Liver (tissue), 9 donors: Measurements from ENCODE around the gene CASQ1. TPM values are rescaled to one million over a fixed set of nuclear protein-coding genes. Genes with fewer than 3 reads are reported as not detected.
A peak's percentile ranks its signal among the peaks of the same experiment; 100 is the strongest.

Source experiments
- DNase-seq: peaks from one replicate; pipeline ENCODE4 v3.0.0-alpha.2; 2017; ENCODE audit warnings: low spot score
- H3K27ac ChIP-seq, 2 donors: one replicate each; pipeline ENCODE4 v1.7.0; 2013; ENCODE audit warnings: inconsistent platforms in 2 of 2, low read length in 2 of 2, control low read depth in 1 of 2, low read depth in 1 of 2, mild to moderate bottlenecking in 1 of 2
- H3K27me3 ChIP-seq, 4 donors: one replicate each; pipeline versions ENCODE4 v1.6.1 to v1.7.0; 2013; ENCODE audit warnings: low read length in 3 of 4, inconsistent platforms in 1 of 4, mild to moderate bottlenecking in 1 of 4, moderate library complexity in 1 of 4; ENCODE audit not compliant: control insufficient read depth in 4 of 4, insufficient read depth in 4 of 4
- H3K36me3 ChIP-seq, 4 donors: one replicate each; pipeline versions ENCODE4 v1.6.1 to v1.7.0; 2013; ENCODE audit warnings: low read length in 3 of 4, mild to moderate bottlenecking in 3 of 4, low read depth in 1 of 4, moderate library complexity in 1 of 4; ENCODE audit not compliant: control insufficient read depth in 4 of 4, insufficient read depth in 3 of 4
- H3K4me1 ChIP-seq, 4 donors: one replicate each; pipeline versions ENCODE4 v1.6.1 to v1.7.0; 2013; ENCODE audit warnings: low read length in 3 of 4, mild to moderate bottlenecking in 3 of 4, moderate library complexity in 1 of 4; ENCODE audit not compliant: control insufficient read depth in 4 of 4, insufficient read depth in 4 of 4
- H3K4me3 ChIP-seq, 3 donors: one replicate each; pipeline versions ENCODE4 v1.6.1 to v1.7.0; 2013; ENCODE audit warnings: low read length in 3 of 3, control low read depth in 1 of 3, low read depth in 1 of 3, mild to moderate bottlenecking in 1 of 3
- H3K9ac ChIP-seq, 2 donors: one replicate each; pipeline ENCODE4 v1.7.0; 2013; ENCODE audit warnings: low read length in 2 of 2, mild to moderate bottlenecking in 2 of 2, moderate library complexity in 2 of 2, control low read depth in 1 of 2, low read depth in 1 of 2
- H3K9me3 ChIP-seq, 4 donors: one replicate each; pipeline versions ENCODE4 v1.6.1 to v1.7.0; 2013; ENCODE audit warnings: low read length in 3 of 4; ENCODE audit not compliant: control insufficient read depth in 4 of 4
- EGR1 ChIP-seq, 2 donors: IDR thresholded peaks; 2 replicates each; pipeline ENCODE4 v1.6.1; 2016 to 2018; ENCODE audit warnings: antibody characterized with exemption in 2 of 2, low read depth in 2 of 2
- FOXA1 ChIP-seq: IDR thresholded peaks from 2 replicates; pipeline ENCODE4 v1.6.1; 2016; ENCODE audit warnings: antibody characterized with exemption
- FOXA2 ChIP-seq: IDR thresholded peaks from 2 replicates; pipeline ENCODE4 v1.6.1; 2016; ENCODE audit warnings: antibody characterized with exemption
- GABPA ChIP-seq, 2 donors: IDR thresholded peaks in 1 of 2; conservative IDR thresholded peaks in 1 of 2; 2 replicates each; pipeline ENCODE4 v1.6.1; 2016; ENCODE audit warnings: antibody characterized with exemption in 2 of 2, mild to moderate bottlenecking in 1 of 2, moderate library complexity in 1 of 2
- HNF4A ChIP-seq, 2 donors: conservative IDR thresholded peaks; 2 replicates each; pipeline ENCODE4 v1.6.1; 2016; ENCODE audit warnings: antibody characterized with exemption in 2 of 2, mild to moderate bottlenecking in 2 of 2
- HNF4G ChIP-seq: IDR thresholded peaks from 2 replicates; pipeline ENCODE4 v1.6.1; 2016; ENCODE audit warnings: antibody characterized with exemption
- JUND ChIP-seq, 2 donors: IDR thresholded peaks; 2 replicates each; pipeline ENCODE4 v1.6.1; 2016; ENCODE audit warnings: antibody characterized with exemption in 2 of 2
- NR2F2 ChIP-seq: IDR thresholded peaks from 2 replicates; pipeline ENCODE4 v1.6.1; 2016; ENCODE audit warnings: antibody characterized with exemption
- RAD21 ChIP-seq, 2 donors: IDR thresholded peaks; 2 replicates each; pipeline ENCODE4 v1.6.1; 2016; ENCODE audit warnings: antibody characterized with exemption in 2 of 2, mild to moderate bottlenecking in 2 of 2
- RXRA ChIP-seq, 2 donors: IDR thresholded peaks; 2 replicates each; pipeline ENCODE4 v1.6.1; 2017 to 2018; ENCODE audit warnings: antibody characterized with exemption in 2 of 2, mild to moderate bottlenecking in 1 of 2
- SP1 ChIP-seq: IDR thresholded peaks from 2 replicates; pipeline ENCODE4 v1.6.1; 2018; ENCODE audit warnings: antibody characterized with exemption, mild to moderate bottlenecking
- TAF1 ChIP-seq: conservative IDR thresholded peaks from 2 replicates; pipeline ENCODE4 v1.6.1; 2016; ENCODE audit warnings: antibody characterized with exemption, mild to moderate bottlenecking
- YY1 ChIP-seq: IDR thresholded peaks from 2 replicates; pipeline ENCODE4 v1.6.1; 2016; ENCODE audit warnings: antibody characterized with exemption, mild to moderate bottlenecking
- WGBS: extraction: QIAGEN DNeasy Blood & Tissue Kit; methylation state at CpG from one replicate; pipeline ENCODE4 v1.1.7; 2013; 5-methylcytosine and 5-hydroxymethylcytosine counted together
- polyA plus RNA-seq, 2 donors: library from polyadenylated mRNA; stranded (reverse) in 1 of 2; unstranded in 1 of 2; fragments of 200-250 nt in 1 of 2; fragments of >200 nt in 1 of 2; fragmentation: Nextera tagmentation in 1 of 2; extraction: Ambion mirVana in 1 of 2; gene quantifications; one replicate each; pipeline versions ENCODE4 v1.2.1 to v1.2.3, GENCODE V29; 2013 to 2015
- total RNA-seq, 2 donors: library from RNA; depleted of rRNA; stranded (reverse); fragments of >200 nt; gene quantifications; one replicate each; pipeline ENCODE4 v1.2.3, GENCODE V29; 2014
- TF ChIP-seq, protein P1 (sequence below): IDR thresholded peaks from 2 replicates; pipeline ENCODE4 v1.6.1; 2016; ENCODE audit warnings: antibody characterized with exemption, mild to moderate bottlenecking
- TF ChIP-seq, protein P2 (sequence below): IDR thresholded peaks from 2 replicates; pipeline ENCODE4 v1.6.1; 2016; ENCODE audit warnings: antibody characterized with exemption
- TF ChIP-seq, protein P3 (sequence below): IDR thresholded peaks from 2 replicates; pipeline ENCODE4 v1.6.1; 2016; ENCODE audit warnings: antibody characterized with exemption
- TF ChIP-seq, protein P4 (sequence below): fragments of 150-350 bp; IDR thresholded peaks from 2 replicates; pipeline ENCODE4 v1.5.1; 2017; ENCODE audit warnings: improper control_type of control experiment, low read depth, low read length; ENCODE audit not compliant: missing input control
- donor health status: healthy.
- donor health status: healthy.
- donor health status: healthy.
- donor health status: healthy.
- donor health status: healthy.

CASQ1 gene
- total and polyA plus RNA-seq, 4 donors, result not detected

DNA sequence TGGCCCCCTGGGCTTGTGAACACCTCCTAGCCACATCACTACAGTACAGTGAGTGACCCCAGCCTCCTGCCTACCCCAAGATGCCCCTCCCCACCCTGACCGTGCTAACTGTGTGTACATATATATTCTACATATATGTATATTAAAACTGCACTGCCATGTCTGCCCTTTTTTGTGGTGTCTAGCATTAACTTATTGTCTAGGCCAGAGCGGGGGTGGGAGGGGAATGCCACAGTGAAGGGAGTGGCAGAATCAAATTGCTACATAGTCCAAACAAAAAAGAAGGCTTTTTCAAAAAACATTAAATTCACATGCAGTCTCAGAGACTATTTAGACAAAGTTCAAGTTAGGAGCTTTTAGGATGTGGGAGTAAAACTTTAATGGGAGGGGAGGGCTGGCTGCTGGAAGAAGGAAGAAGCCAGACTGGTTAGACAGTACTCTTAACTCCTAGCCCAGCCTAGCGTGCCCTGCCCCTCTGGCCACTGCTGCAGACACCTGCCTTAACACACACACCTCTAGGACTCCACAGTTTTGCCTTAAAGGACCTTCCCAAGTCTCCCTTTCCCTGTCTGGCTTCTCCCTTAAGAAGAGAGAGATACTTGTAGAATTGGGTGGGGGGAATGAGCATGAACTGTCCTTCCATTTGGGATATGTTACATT is 24.2 kb downstream of the CASQ1 start:
- Histone ChIP-seq H3K9ac (no peak overlapping the region), H3K4me3 (no peak overlapping the region), H3K36me3 (peaks cover 17 to 67% (median 49%) of the 10 kb centered on the region in 4 donors), H3K9me3 (no peaks in the 10 kb centered on the region), H3K4me1 (peaks cover 0 to 32% (median 15%) of the 10 kb centered on the region in 4 donors), H3K27me3 (no peaks in the 10 kb centered on the region), H3K27ac (no peak overlapping the region)
- DNase-seq, result peak; percentile 17
- TF ChIP-seq TAF1 (no peak), JUND (IDR thresholded peaks at IDR 0.05) (no peak), FOXA1 (no peak), RXRA (IDR thresholded peaks at IDR 0.05) (no peak), EGR1 (IDR thresholded peaks at IDR 0.05; ENCODE audit: low read depth in 2 of 2) (no peak), GABPA (IDR thresholded peaks at IDR 0.05 in 1 of 2, conservative IDR thresholded peaks at IDR 0.05 in 1 of 2) (no peak), RAD21 (IDR thresholded peaks at IDR 0.05) (no peak), HNF4A (conservative IDR thresholded peaks at IDR 0.05) (no peak), FOXA2 (no peak), YY1 (no peak), HNF4G (no peak), SP1 (no peak), NR2F2 (no peak)
- TF ChIP-seq, protein P1, sequence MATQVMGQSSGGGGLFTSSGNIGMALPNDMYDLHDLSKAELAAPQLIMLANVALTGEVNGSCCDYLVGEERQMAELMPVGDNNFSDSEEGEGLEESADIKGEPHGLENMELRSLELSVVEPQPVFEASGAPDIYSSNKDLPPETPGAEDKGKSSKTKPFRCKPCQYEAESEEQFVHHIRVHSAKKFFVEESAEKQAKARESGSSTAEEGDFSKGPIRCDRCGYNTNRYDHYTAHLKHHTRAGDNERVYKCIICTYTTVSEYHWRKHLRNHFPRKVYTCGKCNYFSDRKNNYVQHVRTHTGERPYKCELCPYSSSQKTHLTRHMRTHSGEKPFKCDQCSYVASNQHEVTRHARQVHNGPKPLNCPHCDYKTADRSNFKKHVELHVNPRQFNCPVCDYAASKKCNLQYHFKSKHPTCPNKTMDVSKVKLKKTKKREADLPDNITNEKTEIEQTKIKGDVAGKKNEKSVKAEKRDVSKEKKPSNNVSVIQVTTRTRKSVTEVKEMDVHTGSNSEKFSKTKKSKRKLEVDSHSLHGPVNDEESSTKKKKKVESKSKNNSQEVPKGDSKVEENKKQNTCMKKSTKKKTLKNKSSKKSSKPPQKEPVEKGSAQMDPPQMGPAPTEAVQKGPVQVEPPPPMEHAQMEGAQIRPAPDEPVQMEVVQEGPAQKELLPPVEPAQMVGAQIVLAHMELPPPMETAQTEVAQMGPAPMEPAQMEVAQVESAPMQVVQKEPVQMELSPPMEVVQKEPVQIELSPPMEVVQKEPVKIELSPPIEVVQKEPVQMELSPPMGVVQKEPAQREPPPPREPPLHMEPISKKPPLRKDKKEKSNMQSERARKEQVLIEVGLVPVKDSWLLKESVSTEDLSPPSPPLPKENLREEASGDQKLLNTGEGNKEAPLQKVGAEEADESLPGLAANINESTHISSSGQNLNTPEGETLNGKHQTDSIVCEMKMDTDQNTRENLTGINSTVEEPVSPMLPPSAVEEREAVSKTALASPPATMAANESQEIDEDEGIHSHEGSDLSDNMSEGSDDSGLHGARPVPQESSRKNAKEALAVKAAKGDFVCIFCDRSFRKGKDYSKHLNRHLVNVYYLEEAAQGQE, result no peak
- TF ChIP-seq, protein P2, sequence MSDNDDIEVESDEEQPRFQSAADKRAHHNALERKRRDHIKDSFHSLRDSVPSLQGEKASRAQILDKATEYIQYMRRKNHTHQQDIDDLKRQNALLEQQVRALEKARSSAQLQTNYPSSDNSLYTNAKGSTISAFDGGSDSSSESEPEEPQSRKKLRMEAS, result no peak
- TF ChIP-seq, protein P3, sequence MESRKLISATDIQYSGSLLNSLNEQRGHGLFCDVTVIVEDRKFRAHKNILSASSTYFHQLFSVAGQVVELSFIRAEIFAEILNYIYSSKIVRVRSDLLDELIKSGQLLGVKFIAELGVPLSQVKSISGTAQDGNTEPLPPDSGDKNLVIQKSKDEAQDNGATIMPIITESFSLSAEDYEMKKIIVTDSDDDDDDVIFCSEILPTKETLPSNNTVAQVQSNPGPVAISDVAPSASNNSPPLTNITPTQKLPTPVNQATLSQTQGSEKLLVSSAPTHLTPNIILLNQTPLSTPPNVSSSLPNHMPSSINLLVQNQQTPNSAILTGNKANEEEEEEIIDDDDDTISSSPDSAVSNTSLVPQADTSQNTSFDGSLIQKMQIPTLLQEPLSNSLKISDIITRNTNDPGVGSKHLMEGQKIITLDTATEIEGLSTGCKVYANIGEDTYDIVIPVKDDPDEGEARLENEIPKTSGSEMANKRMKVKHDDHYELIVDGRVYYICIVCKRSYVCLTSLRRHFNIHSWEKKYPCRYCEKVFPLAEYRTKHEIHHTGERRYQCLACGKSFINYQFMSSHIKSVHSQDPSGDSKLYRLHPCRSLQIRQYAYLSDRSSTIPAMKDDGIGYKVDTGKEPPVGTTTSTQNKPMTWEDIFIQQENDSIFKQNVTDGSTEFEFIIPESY, result no peak
- TF ChIP-seq, protein P4, sequence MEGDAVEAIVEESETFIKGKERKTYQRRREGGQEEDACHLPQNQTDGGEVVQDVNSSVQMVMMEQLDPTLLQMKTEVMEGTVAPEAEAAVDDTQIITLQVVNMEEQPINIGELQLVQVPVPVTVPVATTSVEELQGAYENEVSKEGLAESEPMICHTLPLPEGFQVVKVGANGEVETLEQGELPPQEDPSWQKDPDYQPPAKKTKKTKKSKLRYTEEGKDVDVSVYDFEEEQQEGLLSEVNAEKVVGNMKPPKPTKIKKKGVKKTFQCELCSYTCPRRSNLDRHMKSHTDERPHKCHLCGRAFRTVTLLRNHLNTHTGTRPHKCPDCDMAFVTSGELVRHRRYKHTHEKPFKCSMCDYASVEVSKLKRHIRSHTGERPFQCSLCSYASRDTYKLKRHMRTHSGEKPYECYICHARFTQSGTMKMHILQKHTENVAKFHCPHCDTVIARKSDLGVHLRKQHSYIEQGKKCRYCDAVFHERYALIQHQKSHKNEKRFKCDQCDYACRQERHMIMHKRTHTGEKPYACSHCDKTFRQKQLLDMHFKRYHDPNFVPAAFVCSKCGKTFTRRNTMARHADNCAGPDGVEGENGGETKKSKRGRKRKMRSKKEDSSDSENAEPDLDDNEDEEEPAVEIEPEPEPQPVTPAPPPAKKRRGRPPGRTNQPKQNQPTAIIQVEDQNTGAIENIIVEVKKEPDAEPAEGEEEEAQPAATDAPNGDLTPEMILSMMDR, result no peak
- 82% methylated on average over 3 of the region's 3 CpGs for WGBS
